DND-41 (cell line): Measurements from ENCODE around the gene LOXL3.

Source experiments
- ATAC-seq: fragments of 200-7000 bp; cut with Tn5 transposase; 3 replicates; pipeline ENCODE4 v1.9.1; 2021; ENCODE audit warnings: low read depth; ENCODE audit not compliant: insufficient read depth
- DNase-seq: peaks from one replicate; pipeline ENCODE4 v3.0.0-alpha.2; 2020
- H2AFZ ChIP-seq: 2 replicates; pipeline ENCODE4 v1.6.0; 2012; ENCODE audit warnings: low read depth, low read length
- H3K27ac ChIP-seq: 2 replicates; pipeline ENCODE4 v1.5.1; 2012; ENCODE audit warnings: low read length, inconsistent platforms
- H3K27me3 ChIP-seq: fragments of 200-600 bp; sonication (generic); 2 replicates; pipeline ENCODE4 v1.6.0; 2012; ENCODE audit warnings: low read length, mild to moderate bottlenecking, inconsistent platforms; ENCODE audit not compliant: insufficient read depth, poor library complexity
- H3K36me3 ChIP-seq: 2 replicates; pipeline ENCODE4 v1.5.1; 2012; ENCODE audit warnings: low read length, inconsistent platforms; ENCODE audit not compliant: insufficient read depth
- H3K4me1 ChIP-seq: 2 replicates; pipeline ENCODE4 v1.5.1; 2012; ENCODE audit warnings: mild to moderate bottlenecking, low read length; ENCODE audit not compliant: insufficient read depth
- H3K4me2 ChIP-seq: 2 replicates; pipeline ENCODE4 v1.6.0; 2012; ENCODE audit warnings: mild to moderate bottlenecking, moderate library complexity, low read length, inconsistent platforms; ENCODE audit not compliant: insufficient read depth
- H3K4me3 ChIP-seq, 2 experiments: fragments of 200-600 bp in 1 of 2; shearing (Covaris generic) in 1 of 2; 2 replicates each; pipeline ENCODE4 v1.5.1; 2012 to 2016; ENCODE audit warnings: inconsistent platforms in 2 of 2, low read length in 2 of 2, mild to moderate bottlenecking in 2 of 2, low read depth in 1 of 2, moderate library complexity in 1 of 2
- H3K79me2 ChIP-seq: 2 replicates; pipeline ENCODE4 v1.6.0; 2012; ENCODE audit warnings: low read length, inconsistent platforms; ENCODE audit not compliant: insufficient read depth
- H3K9ac ChIP-seq: 2 replicates; pipeline ENCODE4 v1.6.0; 2012; ENCODE audit warnings: low read depth, mild to moderate bottlenecking, inconsistent platforms, low read length, moderate library complexity
- H3K9me3 ChIP-seq: 2 replicates; pipeline ENCODE4 v1.5.1; 2012; ENCODE audit warnings: low read length, moderate library complexity, mild to moderate bottlenecking, inconsistent platforms; ENCODE audit not compliant: insufficient read depth, severe bottlenecking
- H4K20me1 ChIP-seq: 2 replicates; pipeline ENCODE4 v1.6.0; 2012; ENCODE audit warnings: low read length; ENCODE audit not compliant: insufficient read depth
- EZH2 ChIP-seq: IDR thresholded peaks from 3 replicates; pipeline ENCODE4 v1.6.1; 2012; ENCODE audit warnings: borderline replicate concordance, low read depth, mild to moderate bottlenecking, moderate library complexity, low read length, inconsistent platforms; ENCODE audit not compliant: severe bottlenecking
- TF ChIP-seq, protein P1 (sequence below): IDR thresholded peaks from 2 replicates; pipeline ENCODE4 v1.5.1; 2012; ENCODE audit warnings: borderline replicate concordance, low read length, moderate library complexity, mild to moderate bottlenecking; ENCODE audit not compliant: poor library complexity, severe bottlenecking; ENCODE audit errors: extremely low read depth

Gene LOXL3

DNA sequence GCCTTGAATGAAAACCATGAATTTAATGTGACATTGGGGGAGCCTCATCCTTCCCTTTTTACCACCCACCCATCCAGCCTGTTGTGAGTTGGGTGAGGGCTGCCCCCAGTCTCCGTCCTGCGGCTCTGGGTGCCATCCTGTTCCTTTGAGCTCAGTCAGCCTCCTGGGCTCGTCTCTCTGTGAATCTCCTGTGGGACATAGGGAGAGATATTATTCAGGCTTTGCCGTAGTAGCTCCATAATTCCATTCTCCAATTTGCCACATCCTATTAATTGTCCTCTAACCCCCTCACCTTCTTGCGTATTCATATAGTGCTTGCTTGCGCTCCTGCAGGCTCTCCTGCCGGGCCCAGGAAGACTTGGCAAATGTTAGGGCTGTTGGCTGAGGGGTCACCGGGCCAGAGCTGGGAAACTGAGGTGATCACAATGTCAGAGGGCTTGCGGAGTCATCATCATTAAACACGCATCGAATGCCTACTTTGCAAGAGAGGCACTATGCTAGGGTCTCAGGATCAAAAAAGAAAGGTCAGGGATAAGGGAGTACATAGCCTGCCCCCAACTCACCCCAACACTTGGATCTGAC, 27.0 kb downstream of the LOXL3 start:
- TF ChIP-seq, protein P1, sequence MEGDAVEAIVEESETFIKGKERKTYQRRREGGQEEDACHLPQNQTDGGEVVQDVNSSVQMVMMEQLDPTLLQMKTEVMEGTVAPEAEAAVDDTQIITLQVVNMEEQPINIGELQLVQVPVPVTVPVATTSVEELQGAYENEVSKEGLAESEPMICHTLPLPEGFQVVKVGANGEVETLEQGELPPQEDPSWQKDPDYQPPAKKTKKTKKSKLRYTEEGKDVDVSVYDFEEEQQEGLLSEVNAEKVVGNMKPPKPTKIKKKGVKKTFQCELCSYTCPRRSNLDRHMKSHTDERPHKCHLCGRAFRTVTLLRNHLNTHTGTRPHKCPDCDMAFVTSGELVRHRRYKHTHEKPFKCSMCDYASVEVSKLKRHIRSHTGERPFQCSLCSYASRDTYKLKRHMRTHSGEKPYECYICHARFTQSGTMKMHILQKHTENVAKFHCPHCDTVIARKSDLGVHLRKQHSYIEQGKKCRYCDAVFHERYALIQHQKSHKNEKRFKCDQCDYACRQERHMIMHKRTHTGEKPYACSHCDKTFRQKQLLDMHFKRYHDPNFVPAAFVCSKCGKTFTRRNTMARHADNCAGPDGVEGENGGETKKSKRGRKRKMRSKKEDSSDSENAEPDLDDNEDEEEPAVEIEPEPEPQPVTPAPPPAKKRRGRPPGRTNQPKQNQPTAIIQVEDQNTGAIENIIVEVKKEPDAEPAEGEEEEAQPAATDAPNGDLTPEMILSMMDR: no peak
- TF ChIP-seq EZH2: no peak
- H3K9ac ChIP-seq: no peak overlapping the region
- ATAC-seq: no peak

DNA sequence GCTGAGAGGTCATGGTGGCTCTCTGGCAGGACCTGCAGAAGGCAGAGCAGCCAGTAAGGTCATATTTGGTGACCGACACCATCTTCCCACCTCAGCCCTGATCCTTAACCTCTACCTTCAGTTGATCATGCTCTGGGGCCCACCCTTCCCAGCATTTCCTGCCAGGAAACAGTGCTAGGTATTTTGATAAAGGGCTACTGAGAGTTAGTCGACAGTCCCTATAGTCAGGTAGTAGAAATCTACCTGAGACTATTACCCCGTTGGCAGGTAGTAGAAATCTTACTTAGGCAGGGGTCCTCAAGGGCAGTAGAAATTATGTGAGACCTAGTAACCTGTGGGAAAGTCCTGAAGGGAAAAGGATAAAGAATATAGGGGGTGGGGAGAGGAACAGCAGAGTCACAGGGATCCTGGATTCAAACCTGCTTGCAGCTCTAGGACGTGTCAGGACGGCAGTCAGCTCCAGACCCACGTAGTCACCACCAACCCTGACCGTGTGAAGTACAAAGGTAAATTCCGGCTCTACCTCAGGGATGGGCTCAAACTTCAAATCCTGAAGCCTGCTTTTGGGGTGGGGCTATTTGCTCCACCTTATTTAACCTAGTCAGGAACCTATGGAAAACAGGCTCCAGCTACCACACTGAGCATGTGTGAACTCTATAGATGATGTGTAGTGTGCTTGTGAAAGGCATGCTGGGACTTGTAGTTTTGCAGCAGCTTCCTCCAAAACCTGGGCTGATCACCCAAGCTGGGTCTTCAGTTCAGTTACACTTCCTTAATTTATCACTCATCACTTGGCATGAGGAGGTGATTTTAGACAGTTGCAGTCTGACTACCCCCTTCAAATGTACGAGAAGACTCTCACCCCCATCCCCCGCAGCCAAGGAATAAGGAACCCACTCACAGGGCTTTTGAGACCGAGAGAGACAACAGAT, 27.8 kb downstream of the LOXL3 start, which contains the start of gene DQX1:
Gene DQX1 (minus strand): TSS at position 515 of the 932 bp plus-strand sequence. CDS start 502 bp downstream, at position 13.
- Histone ChIP-seq H3K4me1 (peaks cover 27% of the 10 kb centered on the region), H3K4me2 (peak within 1 kb of the TSS; percentile 87; the same call in 1 of the 2 replicates), H3K9me3 (no peaks in the 10 kb centered on the region), H3K4me3 (no peak within 1 kb of the TSS), H4K20me1 (peaks cover 15% of the 10 kb centered on the region; the same call in 1 of the 2 replicates), H2AFZ (no peak within 1 kb of the TSS), H3K9ac (no peak within 1 kb of the TSS), H3K27me3 (no peaks in the 10 kb centered on the region), H3K36me3 (peaks cover 41% of the 10 kb centered on the region), H3K27ac (no peak within 1 kb of the TSS), H3K79me2 (peaks cover 35% of the 10 kb centered on the region)
- TF ChIP-seq, protein P1: no peak
- TF ChIP-seq EZH2: no peak
- no peak for ATAC-seq
- peak; percentile 31 for DNase-seq

More for the DNA sequence above, 27.0 kb downstream of the LOXL3 start:
- H4K20me1 ChIP-seq: peaks cover 15% of the 10 kb centered on the region; the same call in 1 of the 2 replicates
- no peaks in the 10 kb centered on the region for H3K9me3 ChIP-seq
- H2AFZ ChIP-seq: no peak overlapping the region
- H3K79me2 ChIP-seq: peaks cover 38% of the 10 kb centered on the region
- H3K4me2 ChIP-seq: peak overlapping the region; percentile 87; the same call in 1 of the 2 replicates
- H3K36me3 ChIP-seq: peaks cover 49% of the 10 kb centered on the region
- no peaks in the 10 kb centered on the region for H3K27me3 ChIP-seq
- no peak overlapping the region for H3K4me3 ChIP-seq
- H3K4me1 ChIP-seq: peaks cover 34% of the 10 kb centered on the region
- no peak overlapping the region for H3K27ac ChIP-seq
- DNase-seq: no peak

DNA sequence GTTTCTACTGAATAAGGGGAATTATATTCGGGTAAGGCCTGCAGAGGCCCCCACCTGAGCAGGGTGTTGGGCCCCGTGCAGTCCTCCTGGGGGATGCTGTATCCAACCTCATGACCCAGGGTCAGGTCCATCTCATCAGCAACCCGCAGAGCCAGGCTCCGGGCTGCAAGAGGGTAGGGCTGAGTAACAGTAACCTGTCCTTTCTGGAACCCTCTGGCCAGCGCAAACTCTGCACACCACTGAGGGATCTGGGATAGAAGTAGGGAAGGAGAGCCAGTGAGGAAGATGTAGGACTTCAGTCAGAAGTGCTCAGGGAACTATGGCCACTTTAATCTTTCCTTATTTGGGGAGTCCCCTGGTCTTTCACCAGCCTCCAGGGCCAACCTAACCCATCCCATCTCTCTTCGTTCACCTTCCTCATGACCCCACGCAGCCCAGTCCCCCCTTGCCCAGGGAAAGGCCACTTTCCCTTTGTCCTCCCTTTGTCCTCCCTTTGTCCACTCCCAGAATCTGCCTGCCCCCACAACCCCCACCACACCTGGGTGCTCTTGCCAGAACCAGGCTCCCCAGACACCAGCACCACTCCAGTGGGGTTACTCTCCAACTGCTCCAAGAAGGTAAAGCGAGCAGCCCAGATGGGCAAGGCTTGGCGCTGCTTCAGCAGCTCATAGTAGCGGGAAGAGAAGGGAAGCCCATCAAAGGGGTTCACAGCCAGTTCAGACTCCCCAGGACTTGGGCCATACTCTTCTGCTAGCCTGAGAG, 28.6 kb downstream of the LOXL3 start:
- DNase-seq (no peak), ATAC-seq (no peak)
- TF ChIP-seq EZH2: no peak
- TF ChIP-seq, protein P1: no peak
- no peak overlapping the region for H3K4me2 ChIP-seq
- H3K79me2 ChIP-seq: peaks cover 26% of the 10 kb centered on the region
- H3K27me3 ChIP-seq: no peaks in the 10 kb centered on the region
- H3K4me1 ChIP-seq: peaks cover 20% of the 10 kb centered on the region
- peaks cover 15% of the 10 kb centered on the region; the same call in 1 of the 2 replicates for H4K20me1 ChIP-seq
- H3K9me3 ChIP-seq: no peaks in the 10 kb centered on the region
- no peak overlapping the region for H3K4me3 ChIP-seq
- H3K36me3 ChIP-seq: peaks cover 37% of the 10 kb centered on the region
- H3K9ac ChIP-seq: no peak overlapping the region
- H3K27ac ChIP-seq: no peak overlapping the region
- no peak overlapping the region for H2AFZ ChIP-seq
